HT1080 (cell line): ENCODE measurements around the gene SIGLEC6. TPM values are rescaled to one million over a fixed set of nuclear protein-coding genes. Genes with fewer than 3 reads are reported as not detected.

ENCODE experiments used
- DNase-seq: peaks from one replicate; pipeline ENCODE4 v3.0.0-alpha.2; 2015; ENCODE audit warnings: low read depth
- small RNA-seq: library from RNA; depleted of rRNA; stranded (forward); fragments of <200 nt; gene quantifications from one replicate; pipeline ENCODE3, GENCODE V24; 2014
- total RNA-seq: library from RNA; depleted of rRNA; stranded (reverse); fragments of >200 nt; shearing (Covaris generic); gene quantifications from 2 replicates; pipeline ENCODE4 v1.2.3, GENCODE V29; 2014; rRNA removed

SIGLEC6 gene
- total RNA-seq, 1 experiment from 2014 or later = not detected

DNA sequence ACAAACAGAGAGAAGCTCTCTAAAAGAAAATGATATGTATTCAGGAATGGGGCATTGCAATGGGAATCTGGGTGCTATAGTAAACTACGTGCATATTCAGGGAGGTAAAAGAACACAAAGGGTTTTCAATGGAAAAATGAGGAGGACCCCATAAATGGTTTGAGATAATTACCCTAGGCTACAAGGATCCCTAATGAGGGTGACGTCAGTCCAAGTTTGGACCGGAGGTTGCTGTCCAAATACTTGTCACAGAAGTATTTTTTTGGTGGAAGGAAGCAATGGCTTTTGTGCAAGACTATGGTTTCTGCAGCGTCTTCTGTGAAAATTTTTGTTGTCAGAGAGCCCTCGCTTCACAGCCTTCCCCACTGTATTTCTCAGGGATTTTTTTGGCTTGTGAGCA, 54.1 kb downstream of the SIGLEC6 start:
- DNase-seq = no peak

DNA sequence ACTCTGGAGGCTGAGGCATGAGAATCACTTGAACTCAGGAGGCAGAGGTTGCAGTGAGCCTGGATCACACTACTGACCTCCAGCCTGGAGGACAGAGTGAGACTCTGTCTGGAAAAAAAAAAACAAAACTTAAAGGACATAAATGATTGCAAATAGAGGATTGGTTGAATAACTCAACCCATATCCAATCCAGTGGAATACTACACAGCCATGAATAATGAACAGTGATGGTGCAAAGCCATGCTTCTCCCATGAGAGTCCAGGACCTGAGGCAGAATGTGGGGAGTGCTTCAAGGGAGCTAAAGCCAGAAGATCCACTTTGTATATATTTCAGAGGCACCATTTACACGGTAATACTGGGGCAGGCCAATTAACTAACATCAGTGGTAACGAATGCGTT, 55.3 kb downstream of the SIGLEC6 start:
- no peak for DNase-seq

DNA sequence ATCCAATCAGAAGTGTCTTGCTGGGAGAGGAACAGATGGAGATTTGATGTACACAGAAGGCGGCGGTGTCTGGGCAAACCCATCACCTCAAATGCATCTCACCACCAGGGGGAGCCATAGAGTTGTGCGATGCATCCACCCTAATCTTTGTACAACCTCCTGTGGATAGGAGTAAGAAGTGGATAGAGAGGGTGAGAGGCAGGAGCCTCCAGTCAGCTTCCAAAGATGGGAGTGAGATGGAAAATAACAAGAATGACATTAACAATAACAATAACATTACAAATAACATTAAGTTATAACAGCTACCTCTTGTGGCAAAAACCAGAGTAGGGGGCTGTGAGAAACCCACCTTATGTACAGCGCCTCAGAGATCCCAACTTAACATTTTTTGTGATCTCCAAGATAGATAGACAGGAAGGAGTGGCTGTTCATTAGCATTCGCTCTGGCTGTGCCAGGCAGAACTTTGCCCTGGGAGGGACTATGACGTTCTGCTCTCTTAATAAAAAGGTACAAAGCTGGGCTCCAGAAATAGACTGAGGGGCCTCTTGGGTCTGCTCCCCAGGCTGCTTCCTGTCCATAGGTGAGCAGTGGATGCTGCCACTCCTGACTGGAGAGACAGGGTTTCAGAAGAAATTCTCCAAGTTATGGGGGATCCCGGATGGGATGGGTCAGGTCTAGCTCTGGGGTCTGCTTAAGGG, 58.3 kb downstream of the SIGLEC6 start:
- DNase-seq = peak; percentile 56

DNA sequence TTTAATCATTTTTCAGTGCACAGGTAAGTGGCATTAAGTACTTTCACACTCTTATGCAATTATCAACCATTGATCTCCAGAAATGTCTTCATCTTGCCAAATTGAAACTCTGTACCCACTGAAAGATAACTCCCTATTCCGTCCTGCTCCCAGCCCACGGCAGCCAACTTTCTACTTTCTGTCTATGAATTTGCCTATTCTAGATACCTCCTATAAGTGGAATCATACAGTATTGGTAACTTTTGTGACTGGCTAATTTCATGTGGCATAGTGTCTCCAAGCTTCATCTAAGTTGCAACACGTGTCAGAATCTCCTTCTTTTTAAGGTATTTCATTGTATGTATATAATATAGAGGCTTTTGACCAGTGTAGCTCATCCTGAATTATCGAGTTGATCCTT, 58.9 kb downstream of the SIGLEC6 start:
- DNase-seq = no peak

DNA sequence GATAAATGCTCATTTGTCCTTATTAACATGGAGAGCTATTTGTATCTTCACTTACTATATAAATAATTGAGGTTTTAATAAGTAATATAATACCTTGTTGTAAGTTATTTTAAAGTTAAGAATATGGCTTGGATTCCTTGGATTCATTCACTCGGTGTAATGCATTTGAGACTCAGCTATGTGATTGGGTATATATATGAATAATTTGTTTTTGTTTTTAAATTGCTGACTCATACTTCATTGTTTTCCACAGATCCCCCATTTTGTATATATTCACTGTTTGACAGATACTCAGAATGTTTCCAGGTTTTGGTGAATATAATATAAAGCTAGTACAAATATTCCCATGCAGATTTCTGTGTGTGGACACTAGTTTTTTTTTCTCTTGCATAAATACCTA, 59.9 kb downstream of the SIGLEC6 start:
- no peak for DNase-seq

DNA sequence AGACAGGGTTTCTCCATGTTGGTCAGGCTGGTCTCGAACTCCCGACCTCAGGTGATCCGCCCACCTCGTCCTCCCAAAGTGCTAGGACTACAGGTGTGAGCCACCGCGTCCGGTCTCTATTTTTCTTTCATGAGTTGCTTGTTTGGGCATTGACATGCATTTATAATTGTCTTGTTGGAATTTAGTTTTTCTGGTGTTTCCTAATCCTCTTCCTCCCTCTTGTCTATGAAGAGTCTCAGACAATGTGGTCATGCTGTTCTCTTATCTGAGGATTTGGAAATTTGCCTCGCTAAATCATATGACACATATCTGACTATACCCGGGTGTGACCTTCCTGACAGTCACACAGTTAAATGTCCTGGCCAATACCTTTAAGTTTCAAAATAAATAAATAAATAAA, 60.5 kb downstream of the SIGLEC6 start:
- DNase-seq = no peak

DNA sequence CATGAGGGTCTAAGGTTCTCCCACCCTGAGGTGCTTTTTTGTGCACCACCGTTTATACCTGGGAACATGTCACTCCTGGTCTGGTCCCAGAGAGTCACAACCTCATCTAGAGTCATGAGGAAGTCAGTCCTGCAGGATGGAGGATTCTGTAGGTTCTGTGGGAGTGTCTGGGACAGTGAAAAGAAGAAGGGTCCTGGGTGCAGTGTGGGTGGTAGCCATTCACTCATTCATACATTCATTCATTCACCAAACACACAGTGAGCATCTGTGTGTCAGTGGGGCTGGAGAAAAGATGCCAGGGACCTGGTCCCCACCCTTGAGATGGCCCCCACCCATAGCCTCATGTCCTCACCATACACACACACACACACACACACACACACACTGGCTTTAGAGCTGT, 61.8 kb downstream of the SIGLEC6 start:
- no peak for DNase-seq

DNA sequence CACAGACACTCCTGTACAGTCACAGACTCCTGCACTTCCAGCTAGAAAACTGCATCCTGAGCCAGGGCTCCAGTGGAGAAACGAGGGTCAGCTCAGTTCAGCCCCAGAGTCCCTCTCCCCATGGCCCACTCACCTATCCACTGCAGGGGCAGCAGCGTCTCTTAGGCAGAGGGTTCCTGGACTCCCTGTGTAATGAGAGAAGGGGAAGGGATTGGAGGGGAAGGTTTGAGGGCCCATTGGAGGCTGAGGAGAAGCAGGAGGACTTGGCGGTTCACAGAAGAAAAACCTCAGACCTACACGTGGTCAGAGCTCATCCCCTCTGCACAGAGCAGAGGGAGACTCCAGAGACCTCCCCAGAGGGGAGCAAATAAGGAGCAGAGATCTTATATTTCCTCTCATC, 62.3 kb downstream of the SIGLEC6 start:
- no peak for DNase-seq

DNA sequence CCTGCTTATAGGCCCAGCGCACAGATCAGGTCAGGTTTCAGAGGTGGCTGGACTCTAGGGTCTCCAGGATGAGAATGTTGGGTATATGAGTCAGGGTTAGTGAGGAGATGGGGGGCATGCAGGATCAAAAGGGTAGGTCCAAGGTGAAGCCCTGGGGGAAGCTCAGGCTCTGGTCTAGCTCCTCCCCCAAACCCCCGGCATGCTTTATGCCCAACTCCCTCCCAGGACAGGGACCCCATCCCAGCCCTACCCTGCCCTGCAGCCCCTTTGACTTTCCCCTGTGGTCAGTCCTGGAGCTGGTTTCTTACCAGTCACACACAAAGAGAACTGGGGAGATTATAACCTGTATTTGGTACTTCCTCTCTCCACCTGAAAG, 62.9 kb downstream of the SIGLEC6 start:
- no peak for DNase-seq

DNA sequence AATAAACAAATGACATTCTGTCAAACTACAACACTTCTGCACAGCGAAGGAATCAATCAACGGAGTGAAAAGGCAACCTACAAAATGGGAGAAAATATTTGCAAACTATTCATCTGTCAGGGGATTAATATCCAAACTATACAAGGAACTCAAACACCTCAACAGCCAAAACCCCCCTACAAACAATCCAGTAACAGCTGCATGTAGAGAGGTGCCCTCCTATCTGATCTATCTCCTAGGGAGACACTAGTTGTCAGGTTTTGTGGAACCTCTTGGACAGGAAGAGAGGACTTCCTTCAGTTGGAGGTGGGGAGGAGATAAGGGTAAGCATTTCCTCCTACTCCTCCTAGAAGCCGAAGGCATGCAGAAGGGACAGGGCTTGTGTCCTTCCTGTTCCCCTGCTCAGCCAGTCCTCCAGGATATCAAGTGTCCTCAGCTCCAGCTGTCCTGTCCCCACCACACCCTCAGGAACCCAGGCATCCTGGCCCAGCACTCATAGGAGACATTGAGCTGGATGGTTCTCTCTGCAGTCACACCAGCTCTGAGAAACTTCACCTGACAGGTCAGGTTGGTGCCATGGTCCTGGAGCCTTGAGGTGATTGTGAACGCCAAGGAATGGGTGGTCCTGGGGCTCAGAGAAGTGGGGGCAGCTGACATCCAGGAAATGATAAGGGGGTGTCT, 63.5 kb downstream of the SIGLEC6 start:
- no peak for DNase-seq

Small RNAs within 50 kb of the gene (small RNA-seq; reads per million reads assigned to genes)
- gene AC020914.3 = not detected

Other genes with a start within 250 kb of the SIGLEC6 start
- gene IGLON5, start 220.0 kb downstream of the SIGLEC6 start, total RNA-seq = not detected in 2 replicates
- 0.37 and 1.3 TPM in 2 replicates for gene VSIG10L, start 189.5 kb downstream of the SIGLEC6 start, total RNA-seq
- gene ETFB, start 165.3 kb downstream of the SIGLEC6 start, total RNA-seq = 68.4 and 92.5 TPM in 2 replicates
- not detected in 2 replicates for gene CLDND2, start 162.7 kb downstream of the SIGLEC6 start, total RNA-seq
- not detected in 2 replicates for gene NKG7, start 159.0 kb downstream of the SIGLEC6 start, total RNA-seq
- gene LIM2, start 143.7 kb downstream of the SIGLEC6 start, total RNA-seq = not detected in 2 replicates
- gene C19orf84, start 141.1 kb downstream of the SIGLEC6 start, total RNA-seq = not detected in 2 replicates
- gene SIGLEC10, start 114.0 kb downstream of the SIGLEC6 start, total RNA-seq = not detected in 2 replicates
- not detected in 2 replicates for gene SIGLEC8, start 73.2 kb downstream of the SIGLEC6 start, total RNA-seq
- gene CEACAM18, start 53.1 kb downstream of the SIGLEC6 start, total RNA-seq = not detected in 2 replicates
- not detected in 2 replicates for gene SIGLEC12, start 29.9 kb downstream of the SIGLEC6 start, total RNA-seq
- gene ZNF175, start 39.6 kb upstream of the SIGLEC6 start, total RNA-seq = 2.1 and 5.7 TPM in 2 replicates
- not detected in 2 replicates for gene SIGLEC5, start 98.7 kb upstream of the SIGLEC6 start, total RNA-seq
- gene SIGLEC14, start 115.2 kb upstream of the SIGLEC6 start, total RNA-seq = 1.4 and 1.8 TPM in 2 replicates
- gene SPACA6, start 161.7 kb upstream of the SIGLEC6 start, total RNA-seq = 6.5 and 9.1 TPM in 2 replicates
- gene HAS1, start 192.3 kb upstream of the SIGLEC6 start, total RNA-seq = not detected in 2 replicates
- 0.57 and 0.98 TPM in 2 replicates for gene FPR1, start 220.2 kb upstream of the SIGLEC6 start, total RNA-seq
- 0.05 TPM in 1 of 2 replicates, not detected in the other for gene FPR2, start 229.5 kb upstream of the SIGLEC6 start, total RNA-seq